ENCODE measurements around the gene POLE4. TPM values are rescaled to one million over a fixed set of nuclear protein-coding genes. Genes with fewer than 3 reads are reported as not detected.

The POLE4 gene
- total RNA-seq, 1 experiment from 2014 or later, result 72.9 TPM

GRCh38 chr2:74935975-74936391 lies 22.5 kb upstream of the POLE4 start:
- Histone ChIP-seq H2AFZ (ENCODE audit: low read length) (no peak overlapping the region), H3K9me3 (ENCODE audit: low read length) (no peaks in the 10 kb centered on the region), H3K27me3 (ENCODE audit: low read length) (0 out of 2 replicates have a peak, but pooled peaks cover 2% of the 10 kb centered on the region), H4K20me1 (ENCODE audit: insufficient read depth, low read depth, low read length) (no peaks in the 10 kb centered on the region), H3K9me2 (replicated peaks; ENCODE audit: insufficient read depth, low read length) (no peaks in the 10 kb centered on the region), H3K79me2 (ENCODE audit: low read length) (no peaks in the 10 kb centered on the region), H3K4me2 (ENCODE audit: low read depth, low read length, poor library complexity, severe bottlenecking) (no peak overlapping the region), H3K4me1 (ENCODE audit: low read length) (no peaks in the 10 kb centered on the region), H3K4me3 (ENCODE audit: low read length) (no peak overlapping the region), H3K9ac (ENCODE audit: low read length) (no peak overlapping the region), H3K27ac (ENCODE audit: low read length) (no peak overlapping the region), H3K36me3 (ENCODE audit: insufficient read depth, low read length) (no peaks in the 10 kb centered on the region)
- DNase-seq, result no peak

- DNase-seq, result no peak
- no peaks in the 10 kb centered on the region for H3K79me2 ChIP-seq (ENCODE audit: low read length)
- no peak overlapping the region for H2AFZ ChIP-seq (ENCODE audit: low read length)
- H3K4me3 ChIP-seq (ENCODE audit: low read length), result no peak overlapping the region
- H3K9me3 ChIP-seq (ENCODE audit: low read length), result no peaks in the 10 kb centered on the region
- no peaks in the 10 kb centered on the region for H4K20me1 ChIP-seq (ENCODE audit: insufficient read depth, low read depth, low read length)
- no peak overlapping the region for H3K9ac ChIP-seq (ENCODE audit: low read length)
- H3K9me2 ChIP-seq (replicated peaks; ENCODE audit: insufficient read depth, low read length), result no peaks in the 10 kb centered on the region
- no peaks in the 10 kb centered on the region for H3K36me3 ChIP-seq (ENCODE audit: insufficient read depth, low read length)
- H3K4me1 ChIP-seq (ENCODE audit: low read length), result no peaks in the 10 kb centered on the region
- H3K27ac ChIP-seq (ENCODE audit: low read length), result no peak overlapping the region
- H3K27me3 ChIP-seq (ENCODE audit: low read length), result 0 out of 2 replicates have a peak, but pooled peaks cover 2% of the 10 kb centered on the region
- no peak overlapping the region for H3K4me2 ChIP-seq (ENCODE audit: low read depth, low read length, poor library complexity, severe bottlenecking)
These were observed 21.1 kb upstream of the POLE4 start for GRCh38 chr2:74937221-74937880.

GRCh38 chr2:74938264-74938663 lies 20.2 kb upstream of the POLE4 start:
- H3K9me3 ChIP-seq (ENCODE audit: low read length), result no peaks in the 10 kb centered on the region
- H2AFZ ChIP-seq (ENCODE audit: low read length), result no peak overlapping the region
- H3K79me2 ChIP-seq (ENCODE audit: low read length), result no peaks in the 10 kb centered on the region
- no peak overlapping the region for H3K4me2 ChIP-seq (ENCODE audit: low read depth, low read length, poor library complexity, severe bottlenecking)
- H3K27ac ChIP-seq (ENCODE audit: low read length), result no peak overlapping the region
- 0 out of 2 replicates have a peak, but pooled peaks cover 2% of the 10 kb centered on the region for H3K27me3 ChIP-seq (ENCODE audit: low read length)
- no peaks in the 10 kb centered on the region for H3K4me1 ChIP-seq (ENCODE audit: low read length)
- H3K9me2 ChIP-seq (replicated peaks; ENCODE audit: insufficient read depth, low read length), result no peaks in the 10 kb centered on the region
- H3K4me3 ChIP-seq (ENCODE audit: low read length), result no peak overlapping the region
- no peak overlapping the region for H3K9ac ChIP-seq (ENCODE audit: low read length)
- no peak for DNase-seq
- H4K20me1 ChIP-seq (ENCODE audit: insufficient read depth, low read depth, low read length), result no peaks in the 10 kb centered on the region
- no peaks in the 10 kb centered on the region for H3K36me3 ChIP-seq (ENCODE audit: insufficient read depth, low read length)

DNA sequence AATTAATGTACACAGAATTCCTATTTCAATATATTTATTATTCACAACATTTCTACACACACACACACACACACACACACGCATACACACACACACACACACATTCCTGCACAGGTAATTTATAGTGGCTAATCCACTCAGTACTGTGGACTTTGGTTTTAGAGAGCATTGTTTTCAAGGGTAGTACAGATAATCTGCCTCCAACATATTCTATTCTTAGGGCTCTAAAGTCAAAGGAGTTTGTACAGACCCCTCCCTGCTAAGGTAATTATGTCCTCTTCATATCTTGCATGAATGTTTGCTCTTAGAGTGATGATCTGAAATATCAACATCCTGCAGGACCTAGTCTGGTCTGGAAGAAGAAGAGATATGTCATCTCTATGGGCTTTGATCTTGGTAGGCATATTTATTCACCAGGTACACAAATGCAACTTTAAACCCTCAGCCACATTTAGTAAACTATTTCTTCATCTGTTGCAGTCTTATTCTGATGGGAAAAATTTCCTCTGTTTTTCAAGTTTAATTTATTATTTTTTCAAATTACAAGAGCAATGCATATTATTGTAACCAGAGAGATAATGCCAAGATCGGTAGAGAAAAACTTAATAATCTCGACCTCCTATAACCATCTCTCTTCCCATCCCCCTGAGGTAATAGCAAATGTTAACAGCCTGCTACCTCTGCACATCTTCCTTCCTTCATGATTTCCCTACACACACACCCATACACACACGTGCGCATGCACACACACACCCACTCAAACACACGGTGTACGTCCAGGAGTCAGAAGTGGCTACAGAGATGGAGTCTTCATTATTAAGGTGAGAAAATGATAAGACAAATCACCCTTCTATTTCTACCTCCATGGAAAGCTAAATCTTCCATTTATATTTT lies 18.3 kb upstream of the POLE4 start:
- no peaks in the 10 kb centered on the region for H3K36me3 ChIP-seq (ENCODE audit: insufficient read depth, low read length)
- no peak for DNase-seq
- no peak overlapping the region for H3K9ac ChIP-seq (ENCODE audit: low read length)
- 0 out of 2 replicates have a peak, but pooled peaks cover 2% of the 10 kb centered on the region for H3K27me3 ChIP-seq (ENCODE audit: low read length)
- H3K9me2 ChIP-seq (replicated peaks; ENCODE audit: insufficient read depth, low read length), result no peaks in the 10 kb centered on the region
- H3K4me3 ChIP-seq (ENCODE audit: low read length), result no peak overlapping the region
- H3K9me3 ChIP-seq (ENCODE audit: low read length), result no peaks in the 10 kb centered on the region
- H3K79me2 ChIP-seq (ENCODE audit: low read length), result no peaks in the 10 kb centered on the region
- H4K20me1 ChIP-seq (ENCODE audit: insufficient read depth, low read depth, low read length), result no peaks in the 10 kb centered on the region
- H2AFZ ChIP-seq (ENCODE audit: low read length), result no peak overlapping the region
- H3K4me1 ChIP-seq (ENCODE audit: low read length), result no peaks in the 10 kb centered on the region; the same call in 1 of the 2 replicates
- H3K4me2 ChIP-seq (ENCODE audit: low read depth, low read length, poor library complexity, severe bottlenecking), result no peak overlapping the region
- H3K27ac ChIP-seq (ENCODE audit: low read length), result no peak overlapping the region

DNA sequence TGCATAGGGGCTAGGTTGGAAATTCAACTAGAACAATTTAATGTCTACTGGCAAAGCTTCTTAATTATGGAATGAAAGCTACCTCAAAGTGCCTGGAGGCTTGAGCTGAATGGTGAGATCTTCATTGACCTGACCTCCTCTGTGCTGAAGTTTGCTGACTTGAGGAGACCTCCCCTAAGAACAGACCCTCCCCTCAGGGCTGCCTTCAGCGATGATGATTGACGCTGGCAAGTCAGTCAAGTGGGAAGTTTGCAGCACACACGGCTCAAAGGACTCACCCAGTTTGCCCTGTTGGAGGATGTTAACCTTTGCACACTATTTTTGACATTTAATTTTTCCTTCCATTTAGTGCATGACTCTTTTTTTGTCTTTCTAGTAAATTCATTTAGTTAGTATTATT lies 17.2 kb upstream of the POLE4 start:
- Histone ChIP-seq H3K79me2 (ENCODE audit: low read length) (no peaks in the 10 kb centered on the region), H4K20me1 (ENCODE audit: insufficient read depth, low read depth, low read length) (no peaks in the 10 kb centered on the region), H3K27me3 (ENCODE audit: low read length) (no peaks in the 10 kb centered on the region), H2AFZ (ENCODE audit: low read length) (no peak overlapping the region), H3K27ac (ENCODE audit: low read length) (no peak overlapping the region), H3K4me2 (ENCODE audit: low read depth, low read length, poor library complexity, severe bottlenecking) (no peak overlapping the region), H3K9ac (ENCODE audit: low read length) (no peak overlapping the region), H3K4me3 (ENCODE audit: low read length) (no peak overlapping the region), H3K9me2 (replicated peaks; ENCODE audit: insufficient read depth, low read length) (no peaks in the 10 kb centered on the region), H3K9me3 (ENCODE audit: low read length) (no peaks in the 10 kb centered on the region), H3K4me1 (ENCODE audit: low read length) (no peaks in the 10 kb centered on the region; the same call in 1 of the 2 replicates), H3K36me3 (ENCODE audit: insufficient read depth, low read length) (no peaks in the 10 kb centered on the region)
- no peak for DNase-seq

GRCh38 chr2:74942263-74942662 lies 16.2 kb upstream of the POLE4 start:
- no peak for DNase-seq
- H3K4me2 ChIP-seq (ENCODE audit: low read depth, low read length, poor library complexity, severe bottlenecking), result no peak overlapping the region
- H3K27ac ChIP-seq (ENCODE audit: low read length), result no peak overlapping the region
- H3K79me2 ChIP-seq (ENCODE audit: low read length), result no peaks in the 10 kb centered on the region
- H3K9ac ChIP-seq (ENCODE audit: low read length), result no peak overlapping the region
- H3K4me1 ChIP-seq (ENCODE audit: low read length), result no peaks in the 10 kb centered on the region; the same call in 1 of the 2 replicates
- no peaks in the 10 kb centered on the region for H4K20me1 ChIP-seq (ENCODE audit: insufficient read depth, low read depth, low read length)
- no peaks in the 10 kb centered on the region for H3K9me2 ChIP-seq (replicated peaks; ENCODE audit: insufficient read depth, low read length)
- H3K27me3 ChIP-seq (ENCODE audit: low read length), result no peaks in the 10 kb centered on the region
- H3K36me3 ChIP-seq (ENCODE audit: insufficient read depth, low read length), result no peaks in the 10 kb centered on the region
- no peak overlapping the region for H3K4me3 ChIP-seq (ENCODE audit: low read length)
- H2AFZ ChIP-seq (ENCODE audit: low read length), result no peak overlapping the region
- no peaks in the 10 kb centered on the region for H3K9me3 ChIP-seq (ENCODE audit: low read length)

GRCh38 chr2:74944987-74945787 lies 13.3 kb upstream of the POLE4 start:
- H3K9me2 ChIP-seq (replicated peaks; ENCODE audit: insufficient read depth, low read length), result no peaks in the 10 kb centered on the region
- H3K79me2 ChIP-seq (ENCODE audit: low read length), result no peaks in the 10 kb centered on the region
- H3K36me3 ChIP-seq (ENCODE audit: insufficient read depth, low read length), result no peaks in the 10 kb centered on the region
- H3K4me1 ChIP-seq (ENCODE audit: low read length), result no peaks in the 10 kb centered on the region; the same call in 1 of the 2 replicates
- no peak overlapping the region for H3K4me3 ChIP-seq (ENCODE audit: low read length)
- H3K4me2 ChIP-seq (ENCODE audit: low read depth, low read length, poor library complexity, severe bottlenecking), result no peak overlapping the region
- DNase-seq, result peak; percentile 69
- no peak overlapping the region for H2AFZ ChIP-seq (ENCODE audit: low read length)
- no peak overlapping the region for H3K9ac ChIP-seq (ENCODE audit: low read length)
- H3K9me3 ChIP-seq (ENCODE audit: low read length), result 0 out of 2 replicates have a peak, but pooled peaks cover 2% of the 10 kb centered on the region
- no peak overlapping the region for H3K27ac ChIP-seq (ENCODE audit: low read length)
- no peaks in the 10 kb centered on the region for H3K27me3 ChIP-seq (ENCODE audit: low read length)
- no peaks in the 10 kb centered on the region for H4K20me1 ChIP-seq (ENCODE audit: insufficient read depth, low read depth, low read length)

Data from Karpas-422 (cell line).